Measurements from ENCODE around the gene SRGAP3. TPM values are rescaled to one million over a fixed set of nuclear protein-coding genes. Genes with fewer than 3 reads are reported as not detected.
A peak's percentile ranks its signal among the peaks of the same experiment; 100 is the strongest.

Gene SRGAP3
- polyA plus RNA-seq, 3 donors: 0.27 to 1.3 (median 0.87) TPM

- Mint-ChIP-seq H3K4me3 (no peak overlapping the region), H3K4me1 (peaks cover 4% of the 10 kb centered on the region), H3K36me3 (no peaks in the 10 kb centered on the region), H3K27me3 (ENCODE audit: low read depth in 3 of 3) (no peaks in the 10 kb centered on the region), H3K27ac (peak overlapping the region in 1 of 7 donors; percentile 27), H3K9me3 (peaks cover 0 to 1% (median 0%) of the 10 kb centered on the region in 7 donors)
- Histone ChIP-seq H4K20me1 (ENCODE audit: insufficient read depth, low read length) (no peaks in the 10 kb centered on the region), H3K4me2 (replicated peaks; ENCODE audit: extremely low read depth, low read length, poor library complexity, severe bottlenecking) (no peak overlapping the region), H3K4me3 (replicated peaks in 1 of 3; ENCODE audit: low read depth in 2 of 3, low read length in 3 of 3) (no peak overlapping the region), H3K9ac (ENCODE audit: insufficient read depth, low read length, poor library complexity, severe bottlenecking) (no peak overlapping the region), H3K27me3 (ENCODE audit: control insufficient read depth in 2 of 2, insufficient read depth in 2 of 2, low read length in 2 of 2) (no peaks in the 10 kb centered on the region), H3K36me3 (replicated peaks in 1 of 2; ENCODE audit: control insufficient read depth in 1 of 2, insufficient read depth in 2 of 2, low read length in 2 of 2) (no peaks in the 10 kb centered on the region), H3K9me3 (replicated peaks in 1 of 2; ENCODE audit: control insufficient read depth in 1 of 2, insufficient read depth in 1 of 2, low read length in 2 of 2) (peaks cover 0 to 4% of the 10 kb centered on the region in 2 donors), H3K79me2 (ENCODE audit: insufficient read depth, low read length) (no peaks in the 10 kb centered on the region), H3K27ac (ENCODE audit: low read depth in 1 of 2, low read length in 2 of 2) (no peak overlapping the region), H3K4me1 (ENCODE audit: control insufficient read depth in 1 of 2, insufficient read depth in 2 of 2, low read length in 2 of 2) (no peaks in the 10 kb centered on the region), H2AFZ (ENCODE audit: insufficient read depth, low read depth, low read length, poor library complexity, severe bottlenecking) (no peak overlapping the region)
- no peak for DNase-seq
- no CpG with 5 or more reads among the region's 2 CpGs for WGBS (ENCODE audit: insufficient coverage)
- intact Hi-C loops (cut with micrococcal nuclease): no loop called here
- TF ChIP-seq, protein P1, sequence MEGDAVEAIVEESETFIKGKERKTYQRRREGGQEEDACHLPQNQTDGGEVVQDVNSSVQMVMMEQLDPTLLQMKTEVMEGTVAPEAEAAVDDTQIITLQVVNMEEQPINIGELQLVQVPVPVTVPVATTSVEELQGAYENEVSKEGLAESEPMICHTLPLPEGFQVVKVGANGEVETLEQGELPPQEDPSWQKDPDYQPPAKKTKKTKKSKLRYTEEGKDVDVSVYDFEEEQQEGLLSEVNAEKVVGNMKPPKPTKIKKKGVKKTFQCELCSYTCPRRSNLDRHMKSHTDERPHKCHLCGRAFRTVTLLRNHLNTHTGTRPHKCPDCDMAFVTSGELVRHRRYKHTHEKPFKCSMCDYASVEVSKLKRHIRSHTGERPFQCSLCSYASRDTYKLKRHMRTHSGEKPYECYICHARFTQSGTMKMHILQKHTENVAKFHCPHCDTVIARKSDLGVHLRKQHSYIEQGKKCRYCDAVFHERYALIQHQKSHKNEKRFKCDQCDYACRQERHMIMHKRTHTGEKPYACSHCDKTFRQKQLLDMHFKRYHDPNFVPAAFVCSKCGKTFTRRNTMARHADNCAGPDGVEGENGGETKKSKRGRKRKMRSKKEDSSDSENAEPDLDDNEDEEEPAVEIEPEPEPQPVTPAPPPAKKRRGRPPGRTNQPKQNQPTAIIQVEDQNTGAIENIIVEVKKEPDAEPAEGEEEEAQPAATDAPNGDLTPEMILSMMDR (IDR thresholded peaks at IDR 0.05): no peak
Measured at GRCh38 chr3:9118222-9118621, 131.2 kb downstream of the SRGAP3 start.

DNA sequence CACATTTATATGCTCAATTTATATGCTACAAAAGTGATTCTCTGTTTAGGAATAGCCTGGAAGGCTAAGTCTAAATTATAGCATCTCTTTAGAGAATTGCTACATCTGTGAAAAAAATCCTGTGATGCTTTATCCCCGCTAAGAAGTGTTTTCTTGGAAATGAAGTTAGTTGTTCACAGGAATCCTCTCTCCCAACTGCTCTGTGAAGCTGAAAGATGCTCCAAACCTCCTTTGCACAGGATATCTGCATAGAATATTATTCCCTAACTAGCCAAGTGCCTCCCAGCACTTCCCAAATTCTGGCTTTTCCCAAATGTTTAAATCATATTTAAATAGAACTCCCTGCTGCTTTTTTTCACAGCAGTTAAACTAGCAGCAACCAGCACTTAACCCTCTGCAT, 132.2 kb downstream of the SRGAP3 start:
- no peak overlapping the region for H3K4me3 Mint-ChIP-seq
- Histone ChIP-seq H2AFZ (ENCODE audit: insufficient read depth, low read depth, low read length, poor library complexity, severe bottlenecking) (no peak overlapping the region), H3K4me3 (replicated peaks in 1 of 3; ENCODE audit: low read depth in 2 of 3, low read length in 3 of 3) (no peak overlapping the region), H3K4me1 (ENCODE audit: control insufficient read depth in 1 of 2, insufficient read depth in 2 of 2, low read length in 2 of 2) (no peaks in the 10 kb centered on the region), H3K9ac (ENCODE audit: insufficient read depth, low read length, poor library complexity, severe bottlenecking) (no peak overlapping the region), H3K4me2 (replicated peaks; ENCODE audit: extremely low read depth, low read length, poor library complexity, severe bottlenecking) (no peak overlapping the region), H4K20me1 (ENCODE audit: insufficient read depth, low read length) (no peaks in the 10 kb centered on the region), H3K79me2 (ENCODE audit: insufficient read depth, low read length) (no peaks in the 10 kb centered on the region), H3K36me3 (replicated peaks in 1 of 2; ENCODE audit: control insufficient read depth in 1 of 2, insufficient read depth in 2 of 2, low read length in 2 of 2) (no peaks in the 10 kb centered on the region), H3K9me3 (replicated peaks in 1 of 2; ENCODE audit: control insufficient read depth in 1 of 2, insufficient read depth in 1 of 2, low read length in 2 of 2) (peaks cover 0 to 7% of the 10 kb centered on the region in 2 donors), H3K27me3 (ENCODE audit: control insufficient read depth in 2 of 2, insufficient read depth in 2 of 2, low read length in 2 of 2) (no peaks in the 10 kb centered on the region), H3K27ac (ENCODE audit: low read depth in 1 of 2, low read length in 2 of 2) (no peak overlapping the region)
- DNase-seq: no peak
- intact Hi-C loops (cut with micrococcal nuclease): no loop called here
- no peak overlapping the region for H3K27ac Mint-ChIP-seq
- TF ChIP-seq, protein P1 (IDR thresholded peaks at IDR 0.05): no peak
- peaks cover 4% of the 10 kb centered on the region for H3K4me1 Mint-ChIP-seq
- H3K27me3 Mint-ChIP-seq (ENCODE audit: low read depth in 3 of 3): no peaks in the 10 kb centered on the region
- WGBS (ENCODE audit: insufficient coverage): no CpG with 5 or more reads among the region's 1 CpG
- H3K36me3 Mint-ChIP-seq: no peaks in the 10 kb centered on the region
- peaks cover 0 to 4% (median 0%) of the 10 kb centered on the region in 7 donors for H3K9me3 Mint-ChIP-seq

Measured in CD14-positive monocyte (primary cell).